ENCODE data around the gene CERT1.

CERT1 gene

GRCh38 chr5:75532190-75532589 is 20.8 kb upstream of the CERT1 start:
- Histone ChIP-seq H3K4me1 (ENCODE audit: insufficient read depth, low read length, poor library complexity, severe bottlenecking) (peaks cover 5% of the 10 kb centered on the region), H3K9ac (ENCODE audit: low read depth, low read length, poor library complexity, severe bottlenecking) (no peak overlapping the region), H3K27me3 (ENCODE audit: insufficient read depth, low read length, poor library complexity, severe bottlenecking) (no peaks in the 10 kb centered on the region), H3K9me3 (ENCODE audit: insufficient read depth, low read depth, low read length) (peaks cover 21% of the 10 kb centered on the region), H3K4me2 (ENCODE audit: low read depth, low read length, poor library complexity, severe bottlenecking) (no peak overlapping the region), H3K36me3 (ENCODE audit: insufficient read depth, low read length) (peaks cover 13% of the 10 kb centered on the region; the same call in 1 of the 2 replicates), H3K79me2 (ENCODE audit: insufficient read depth, low read length) (peaks cover 68% of the 10 kb centered on the region), H3K9me2 (replicated peaks; ENCODE audit: low read depth, low read length) (no peaks in the 10 kb centered on the region), H3K4me3 (ENCODE audit: low read length, poor library complexity, severe bottlenecking) (no peak overlapping the region), H4K20me1 (ENCODE audit: insufficient read depth, low read length, poor library complexity, severe bottlenecking) (no peaks in the 10 kb centered on the region), H2AFZ (ENCODE audit: low read length) (no peak overlapping the region), H3F3A (ENCODE audit: low read depth) (no peaks in the 10 kb centered on the region; the same call in 1 of the 2 replicates)
- no peak for TF ChIP-seq EZH2phosphoT487 (IDR thresholded peaks at IDR 0.05; ENCODE audit: borderline replicate concordance)
- TF ChIP-seq CTCF (conservative IDR thresholded peaks at IDR 0.05; ENCODE audit: low read length) = no peak

- Histone ChIP-seq H3K4me1 (ENCODE audit: insufficient read depth, low read length, poor library complexity, severe bottlenecking) (no peaks in the 10 kb centered on the region), H3K27me3 (ENCODE audit: insufficient read depth, low read length, poor library complexity, severe bottlenecking) (no peaks in the 10 kb centered on the region), H3K9me3 (ENCODE audit: insufficient read depth, low read depth, low read length) (peaks cover 16% of the 10 kb centered on the region), H3K9me2 (replicated peaks; ENCODE audit: low read depth, low read length) (no peaks in the 10 kb centered on the region), H3K79me2 (ENCODE audit: insufficient read depth, low read length) (peaks cover 59% of the 10 kb centered on the region), H3K4me2 (ENCODE audit: low read depth, low read length, poor library complexity, severe bottlenecking) (no peak overlapping the region), H3F3A (ENCODE audit: low read depth) (no peaks in the 10 kb centered on the region; the same call in 1 of the 2 replicates), H3K4me3 (ENCODE audit: low read length, poor library complexity, severe bottlenecking) (no peak overlapping the region), H4K20me1 (ENCODE audit: insufficient read depth, low read length, poor library complexity, severe bottlenecking) (peaks cover 11% of the 10 kb centered on the region), H2AFZ (ENCODE audit: low read length) (no peak overlapping the region), H3K9ac (ENCODE audit: low read depth, low read length, poor library complexity, severe bottlenecking) (no peak overlapping the region), H3K36me3 (ENCODE audit: insufficient read depth, low read length) (peaks cover 7% of the 10 kb centered on the region; the same call in 1 of the 2 replicates)
- no peak for TF ChIP-seq EZH2phosphoT487 (IDR thresholded peaks at IDR 0.05; ENCODE audit: borderline replicate concordance)
- no peak for TF ChIP-seq CTCF (conservative IDR thresholded peaks at IDR 0.05; ENCODE audit: low read length)
Measured at GRCh38 chr5:75529185-75529584, 17.8 kb upstream of the CERT1 start.

GRCh38 chr5:75526070-75526469 is 14.6 kb upstream of the CERT1 start:
- peaks cover 15% of the 10 kb centered on the region for H4K20me1 ChIP-seq (ENCODE audit: insufficient read depth, low read length, poor library complexity, severe bottlenecking)
- H2AFZ ChIP-seq (ENCODE audit: low read length) = no peak overlapping the region
- H3F3A ChIP-seq (ENCODE audit: low read depth) = no peaks in the 10 kb centered on the region; the same call in 1 of the 2 replicates
- peaks cover 11% of the 10 kb centered on the region for H3K36me3 ChIP-seq (ENCODE audit: insufficient read depth, low read length)
- H3K9ac ChIP-seq (ENCODE audit: low read depth, low read length, poor library complexity, severe bottlenecking) = no peak overlapping the region
- no peaks in the 10 kb centered on the region for H3K9me2 ChIP-seq (replicated peaks; ENCODE audit: low read depth, low read length)
- H3K4me1 ChIP-seq (ENCODE audit: insufficient read depth, low read length, poor library complexity, severe bottlenecking) = no peaks in the 10 kb centered on the region
- no peak overlapping the region for H3K4me3 ChIP-seq (ENCODE audit: low read length, poor library complexity, severe bottlenecking)
- H3K4me2 ChIP-seq (ENCODE audit: low read depth, low read length, poor library complexity, severe bottlenecking) = no peak overlapping the region
- no peaks in the 10 kb centered on the region for H3K27me3 ChIP-seq (ENCODE audit: insufficient read depth, low read length, poor library complexity, severe bottlenecking)
- TF ChIP-seq CTCF (conservative IDR thresholded peaks at IDR 0.05; ENCODE audit: low read length) (no peak), EZH2phosphoT487 (IDR thresholded peaks at IDR 0.05; ENCODE audit: borderline replicate concordance) (no peak)
- H3K79me2 ChIP-seq (ENCODE audit: insufficient read depth, low read length) = peaks cover 55% of the 10 kb centered on the region
- H3K9me3 ChIP-seq (ENCODE audit: insufficient read depth, low read depth, low read length) = peaks cover 13% of the 10 kb centered on the region
